Measurements from ENCODE around the gene AMPD3.

The AMPD3 gene

GRCh38 chr11:10542776-10543175 lies 87.7 kb downstream of the AMPD3 start:
- DNase-seq, result no peak

- DNase-seq, result no peak
These were observed 88.7 kb downstream of the AMPD3 start for GRCh38 chr11:10543782-10544181.

GRCh38 chr11:10544491-10545465 lies 89.7 kb downstream of the AMPD3 start:
- DNase-seq, result no peak

- no peak for DNase-seq
These were observed 95.6 kb downstream of the AMPD3 start for GRCh38 chr11:10550503-10551289.

GRCh38 chr11:10551290-10551592 lies 96.2 kb downstream of the AMPD3 start:
- no peak for DNase-seq

- no peak for DNase-seq
These were observed 96.8 kb downstream of the AMPD3 start for GRCh38 chr11:10551845-10552352.

- DNase-seq, result no peak
These were observed 101.5 kb downstream of the AMPD3 start for GRCh38 chr11:10556590-10556989.
